Daoy (cell line): ENCODE data around the gene CPLX1. TPM values are rescaled to one million over a fixed set of nuclear protein-coding genes. Genes with fewer than 3 reads are reported as not detected.

ENCODE experiments used
- total RNA-seq: library from RNA; depleted of rRNA; stranded (reverse); fragments of >200 nt; shearing (Covaris generic); gene quantifications from 2 replicates; pipeline ENCODE4 v1.2.3, GENCODE V29; 2014; rRNA removed

CPLX1 gene
- total RNA-seq, 1 experiment from 2014 or later = not detected

Other genes starting within 250 kb of the CPLX1 start
- gene TMEM271, start 249.8 kb downstream of the CPLX1 start, total RNA-seq = not detected in 2 replicates
- gene PDE6B, start 200.6 kb downstream of the CPLX1 start, total RNA-seq = 0.51 and 4.2 TPM in 2 replicates
- gene ATP5ME, start 151.9 kb downstream of the CPLX1 start, total RNA-seq = 101 and 109 TPM in 2 replicates
- 2.2 and 6.1 TPM in 2 replicates for gene MYL5, start 151.6 kb downstream of the CPLX1 start, total RNA-seq
- gene SLC49A3, start 137.0 kb downstream of the CPLX1 start, total RNA-seq = not detected in 2 replicates
- 26.5 TPM in 2 replicates for gene PCGF3, start 120.3 kb downstream of the CPLX1 start, total RNA-seq
- gene GAK, start 106.2 kb upstream of the CPLX1 start, total RNA-seq = 61.6 and 71.9 TPM in 2 replicates
- 12.0 and 20.1 TPM in 2 replicates for gene TMEM175, start 106.3 kb upstream of the CPLX1 start, total RNA-seq
- 4.3 and 4.4 TPM in 2 replicates for gene DGKQ, start 147.4 kb upstream of the CPLX1 start, total RNA-seq
- gene IDUA, start 160.9 kb upstream of the CPLX1 start, total RNA-seq = 1.0 and 2.3 TPM in 2 replicates
- 0.57 TPM in 1 of 2 replicates, not detected in the other for gene SLC26A1, start 167.3 kb upstream of the CPLX1 start, total RNA-seq
- gene FGFRL1, start 185.5 kb upstream of the CPLX1 start, total RNA-seq = 35.5 and 40.6 TPM in 2 replicates